SK-N-MC (cell line): ENCODE measurements around the gene TFB2M.

ENCODE experiments used
- DNase-seq: peaks from one replicate; pipeline ENCODE4 v3.0.0-alpha.2; 2011; ENCODE audit warnings: low read depth, low spot score
- H3K27ac ChIP-seq: fragments of 200-600 bp; sonication (generic); 2 replicates; pipeline ENCODE4 v1.5.1; 2016; ENCODE audit warnings: mixed run types
- H3K36me3 ChIP-seq: fragments of 200-600 bp; sonication (generic); 2 replicates; pipeline ENCODE4 v1.6.1; 2017; ENCODE audit warnings: antibody characterized with exemption, low read length, mixed read lengths; ENCODE audit not compliant: insufficient read depth
- H3K4me3 ChIP-seq: fragments of 200-600 bp; sonication (generic); 2 replicates; pipeline ENCODE4 v1.5.1; 2016
- H3K9ac ChIP-seq: fragments of 200-600 bp; sonication (generic); 2 replicates; pipeline ENCODE4 v1.8.0; 2017; ENCODE audit warnings: mixed run types, mixed read lengths; ENCODE audit not compliant: insufficient read length
- H3K9me3 ChIP-seq: fragments of 200-600 bp; sonication (generic); 2 replicates; pipeline ENCODE4 v1.6.1; 2017; ENCODE audit warnings: low read depth, mild to moderate bottlenecking, antibody characterized with exemption, low read length, moderate library complexity, mixed read lengths
- EZH2 ChIP-seq: fragments of 200-600 bp; sonication (generic); IDR thresholded peaks from one replicate; pipeline ENCODE4 v1.6.1; 2017; ENCODE audit warnings: antibody characterized with exemption
- FOXP2 ChIP-seq: optimal IDR thresholded peaks from 2 replicates; pipeline ENCODE3; 2011; ENCODE audit warnings: mild to moderate bottlenecking, moderate library complexity; ENCODE audit not compliant: insufficient read depth; ENCODE audit errors: extremely low read length, control extremely low read depth
- POLR2AphosphoS5 ChIP-seq: IDR thresholded peaks from 2 replicates; pipeline ENCODE4 v1.6.1; 2012; ENCODE audit warnings: mild to moderate bottlenecking, low read depth, low read length, borderline replicate concordance

The TFB2M gene

DNA sequence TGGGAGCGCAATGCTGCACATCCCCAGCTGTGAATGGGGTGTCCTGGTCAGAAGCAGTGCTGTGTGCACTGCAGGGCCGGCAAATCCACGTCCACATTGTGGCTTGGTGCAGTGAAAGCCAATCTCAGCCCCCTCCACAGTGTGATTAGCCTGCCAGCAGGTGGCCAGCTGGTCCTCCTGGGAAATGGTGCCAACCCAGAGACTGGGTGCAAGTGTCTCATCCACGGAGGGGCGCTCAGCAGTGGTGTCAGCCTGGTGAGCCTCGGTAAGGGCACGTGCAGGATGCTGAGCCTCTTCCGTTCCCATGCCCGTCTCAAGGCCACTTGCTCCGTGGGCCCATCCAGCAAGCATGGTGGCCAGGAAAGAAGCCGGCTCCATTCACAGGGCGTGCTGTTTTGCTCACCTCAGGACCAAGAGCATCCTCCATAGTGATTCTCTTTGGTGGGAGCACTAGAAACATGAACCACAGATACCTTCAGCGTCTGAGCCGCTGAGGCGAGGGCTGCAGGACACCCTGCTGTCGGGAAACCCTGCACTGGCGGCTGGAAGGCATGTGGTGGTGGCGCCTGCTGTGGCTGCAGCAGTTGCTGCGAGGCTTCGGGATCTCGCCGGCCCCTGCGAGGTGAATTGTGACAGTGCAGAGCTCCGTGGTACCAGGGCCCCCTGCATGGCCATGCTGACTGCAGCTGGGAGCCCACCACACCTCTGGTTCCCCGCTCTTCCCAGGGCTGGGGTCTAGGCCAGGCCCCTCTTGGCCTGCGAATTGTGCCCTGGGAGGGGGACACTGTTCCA lies 57.0 kb downstream of the TFB2M start:
- DNase-seq: no peak
- H3K4me3 ChIP-seq: no peak overlapping the region
- H3K36me3 ChIP-seq: no peaks in the 10 kb centered on the region
- no peak overlapping the region for H3K27ac ChIP-seq
- no peak overlapping the region for H3K9ac ChIP-seq
- TF ChIP-seq POLR2AphosphoS5 (no peak), EZH2 (no peak), FOXP2 (no peak)
- no peaks in the 10 kb centered on the region for H3K9me3 ChIP-seq

DNA sequence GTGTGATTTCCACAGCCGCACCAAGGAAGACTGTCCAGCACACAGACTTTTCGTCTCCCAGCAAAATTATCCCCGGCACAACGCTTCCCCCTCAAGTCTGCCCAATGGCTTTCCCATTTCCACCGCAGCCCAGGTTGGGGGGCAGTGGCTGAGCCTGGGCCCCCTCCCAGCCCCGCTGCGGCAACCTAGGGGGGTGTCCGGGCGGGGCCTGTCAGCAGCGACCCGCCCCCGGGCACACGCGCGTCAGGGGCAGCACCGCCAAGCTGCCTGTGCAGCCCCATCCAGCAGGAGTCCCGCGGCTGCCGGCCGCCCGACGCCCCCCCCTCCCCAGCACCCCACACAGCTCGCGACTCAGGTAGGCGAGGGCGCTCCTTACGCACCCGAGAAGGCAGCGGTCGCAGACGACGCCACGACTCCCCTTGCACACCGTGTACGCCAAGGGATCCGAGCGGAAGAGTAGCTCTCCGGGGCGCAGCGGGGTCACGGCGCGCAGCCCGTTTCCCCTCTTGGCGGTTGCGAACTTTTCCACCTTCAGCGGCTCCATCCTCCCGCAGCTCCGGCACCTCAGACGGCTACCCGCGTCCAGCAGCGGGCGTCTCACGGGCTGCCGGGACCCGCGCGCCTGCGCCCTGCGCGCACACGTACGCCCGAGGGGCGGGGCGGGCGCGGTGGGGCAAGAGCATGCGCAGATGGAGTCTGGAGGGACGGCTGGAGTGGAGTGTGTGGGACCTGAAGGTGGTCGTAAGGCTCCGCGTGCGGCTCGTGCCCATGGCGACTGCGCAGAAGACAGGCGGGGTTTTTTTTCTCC lies 59.2 kb downstream of the TFB2M start, which contains the start of gene SMYD3:
Gene SMYD3, minus strand, starts transcription at position 606 of the 808 bp plus-strand sequence.
- peak within 1 kb of the TSS; percentile 49 for H3K9ac ChIP-seq
- DNase-seq: no peak
- H3K36me3 ChIP-seq: no peaks in the 10 kb centered on the region
- peak within 1 kb of the TSS; percentile 95 for H3K4me3 ChIP-seq
- H3K9me3 ChIP-seq: no peaks in the 10 kb centered on the region
- no peak within 1 kb of the TSS for H3K27ac ChIP-seq
- TF ChIP-seq POLR2AphosphoS5 (peak; percentile 87), FOXP2 (no peak), EZH2 (no peak)

DNA sequence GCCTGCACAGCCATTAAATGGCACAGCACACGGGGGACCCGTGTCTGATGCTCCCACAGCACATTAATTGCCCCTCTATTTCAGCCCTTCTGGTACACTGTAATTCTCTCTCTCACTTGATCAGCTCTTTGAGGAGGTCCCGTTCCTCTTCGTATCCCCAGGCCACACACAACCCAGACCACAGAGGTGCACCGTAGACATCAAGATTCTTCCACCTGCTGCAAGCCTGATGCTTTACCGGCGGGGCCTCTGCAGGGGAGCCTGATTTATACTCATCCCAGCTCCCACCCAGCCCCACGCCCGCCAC lies 59.7 kb downstream of the TFB2M start:
- DNase-seq: no peak
- Histone ChIP-seq H3K9me3 (no peaks in the 10 kb centered on the region), H3K36me3 (no peaks in the 10 kb centered on the region), H3K27ac (no peak overlapping the region), H3K9ac (peak overlapping the region; percentile 49), H3K4me3 (peak overlapping the region; percentile 95)
- TF ChIP-seq FOXP2 (no peak), EZH2 (no peak), POLR2AphosphoS5 (no peak)

DNA sequence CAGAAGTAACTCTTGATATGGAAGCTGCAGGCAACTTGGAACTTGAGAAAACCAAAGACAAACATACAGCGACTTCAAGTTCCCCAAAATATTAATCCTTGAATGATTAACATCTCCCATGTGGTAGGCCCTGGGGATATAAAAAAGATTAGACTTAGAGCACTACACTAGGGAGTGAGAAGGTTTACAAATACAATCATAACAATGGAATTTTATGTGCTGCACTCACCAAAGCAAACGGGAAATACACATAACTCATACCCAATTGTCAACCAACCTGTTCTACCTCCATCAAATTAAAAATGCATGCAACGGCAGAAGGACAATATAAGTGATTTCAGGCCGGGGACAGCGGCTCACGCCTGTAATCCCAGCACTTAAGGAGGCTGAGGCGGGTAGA lies 62.7 kb downstream of the TFB2M start:
- Histone ChIP-seq H3K36me3 (no peaks in the 10 kb centered on the region), H3K9ac (no peak overlapping the region), H3K4me3 (no peak overlapping the region), H3K27ac (no peak overlapping the region), H3K9me3 (no peaks in the 10 kb centered on the region)
- no peak for DNase-seq
- no peak for TF ChIP-seq POLR2AphosphoS5
- no peak for TF ChIP-seq FOXP2
- no peak for TF ChIP-seq EZH2

DNA sequence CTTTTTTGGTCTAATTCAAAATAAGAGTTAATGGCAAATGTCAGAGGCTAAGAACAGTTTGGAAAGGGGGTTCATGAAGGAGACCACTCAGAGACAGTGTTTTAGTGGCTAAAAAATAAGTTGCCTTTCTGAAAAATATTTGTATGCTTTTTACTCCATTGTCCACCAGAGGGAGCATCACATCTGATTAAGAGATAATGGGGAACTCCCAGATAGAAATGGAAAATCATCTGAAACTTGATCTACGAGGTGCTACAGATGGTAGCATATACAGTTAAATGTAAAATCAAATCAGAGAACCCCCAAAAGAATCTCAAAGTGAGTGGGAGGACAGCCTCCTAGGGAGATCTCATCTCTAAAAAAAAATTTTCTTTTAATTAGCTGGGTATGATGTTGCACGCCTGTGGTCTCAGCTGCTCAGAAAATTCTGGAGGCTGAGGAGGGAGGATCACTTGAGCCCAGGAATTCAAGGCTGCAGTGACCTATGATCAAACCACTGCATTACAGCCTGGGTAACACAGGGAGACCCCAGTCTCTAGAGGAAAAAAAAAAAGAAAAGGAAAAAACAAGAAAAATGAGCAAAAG lies 68.6 kb downstream of the TFB2M start:
- H3K9me3 ChIP-seq: no peaks in the 10 kb centered on the region
- no peak overlapping the region for H3K9ac ChIP-seq
- H3K27ac ChIP-seq: no peak overlapping the region
- TF ChIP-seq FOXP2: no peak
- no peak for TF ChIP-seq POLR2AphosphoS5
- no peak for TF ChIP-seq EZH2
- DNase-seq: peak; percentile 77
- no peaks in the 10 kb centered on the region for H3K36me3 ChIP-seq
- H3K4me3 ChIP-seq: no peak overlapping the region

DNA sequence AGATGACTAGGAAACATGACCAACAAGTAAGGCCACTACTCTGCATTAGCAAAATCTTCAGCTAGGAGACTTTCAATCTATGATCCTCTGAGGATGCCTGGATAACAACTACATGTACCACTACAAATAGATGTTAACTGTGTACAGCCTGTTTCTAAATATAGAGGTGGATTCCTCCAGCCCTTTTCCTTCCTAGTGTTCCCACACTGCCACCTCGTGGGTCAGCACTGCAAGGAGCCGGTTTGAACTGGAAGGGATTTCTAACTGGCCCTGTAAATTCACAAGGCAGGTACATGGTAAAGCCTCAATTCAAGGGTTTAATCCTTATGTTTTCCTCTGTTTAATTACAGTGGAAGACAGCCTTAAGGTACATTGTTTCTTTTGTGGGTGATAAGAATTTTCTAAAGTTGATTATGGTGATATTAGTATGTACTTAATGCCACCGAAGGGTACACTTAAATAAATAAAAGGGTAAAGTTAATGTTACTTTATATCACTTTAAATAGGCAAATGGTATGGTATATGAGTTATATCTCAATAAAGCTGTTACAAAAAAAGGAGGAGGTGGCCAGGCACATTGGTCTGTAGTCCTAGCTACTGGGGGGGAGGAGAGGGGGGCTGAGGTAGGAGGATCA lies 73.3 kb downstream of the TFB2M start:
- H3K27ac ChIP-seq: no peak overlapping the region
- DNase-seq: peak; percentile 44
- H3K36me3 ChIP-seq: no peaks in the 10 kb centered on the region
- no peak overlapping the region for H3K9ac ChIP-seq
- no peaks in the 10 kb centered on the region for H3K9me3 ChIP-seq
- H3K4me3 ChIP-seq: no peak overlapping the region
- TF ChIP-seq EZH2 (no peak), FOXP2 (no peak), POLR2AphosphoS5 (no peak)

DNA sequence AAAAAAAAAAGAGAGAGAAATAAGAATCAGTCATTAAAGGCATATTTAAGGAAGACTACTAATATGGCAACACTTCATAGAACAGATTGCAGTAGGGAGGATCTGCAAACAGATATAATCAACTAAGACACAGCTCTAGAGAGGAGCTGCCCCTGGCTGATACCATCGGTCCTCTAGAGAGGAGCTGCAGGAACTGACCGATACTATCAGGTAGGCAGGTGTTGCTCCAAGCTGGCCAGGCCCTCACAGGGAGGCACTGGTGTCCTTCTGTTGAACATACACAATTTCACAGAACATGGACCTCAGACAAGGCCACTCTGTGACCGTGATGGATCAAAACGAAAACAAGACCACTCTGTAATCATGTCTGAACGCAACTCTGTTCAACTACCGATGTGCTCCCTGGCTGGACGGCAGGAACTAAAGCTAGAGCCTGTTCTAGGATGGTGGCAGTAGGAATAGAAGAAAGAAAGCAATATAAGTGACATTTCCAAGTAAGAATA lies 74.5 kb downstream of the TFB2M start:
- TF ChIP-seq POLR2AphosphoS5 (no peak), EZH2 (no peak), FOXP2 (no peak)
- H3K4me3 ChIP-seq: no peak overlapping the region
- no peaks in the 10 kb centered on the region for H3K36me3 ChIP-seq
- no peak overlapping the region for H3K9ac ChIP-seq
- H3K9me3 ChIP-seq: no peaks in the 10 kb centered on the region
- DNase-seq: no peak
- H3K27ac ChIP-seq: no peak overlapping the region
